KOPT-K1 (cell line): ENCODE measurements around the gene OR2AG1.
A peak's percentile ranks its signal among the peaks of the same experiment; 100 is the strongest.

Source experiments
- H3K27ac ChIP-seq: fragments of 200-600 bp; sonication (generic); 2 replicates; pipeline ENCODE4 v1.5.1; 2016; ENCODE audit warnings: antibody characterized with exemption, mild to moderate bottlenecking, low read depth, low read length; ENCODE audit not compliant: poor library complexity, severe bottlenecking
- H3K36me3 ChIP-seq: fragments of 200-600 bp; sonication (generic); 2 replicates; pipeline ENCODE4 v1.5.1; 2017; ENCODE audit warnings: antibody characterized with exemption, mild to moderate bottlenecking, low read length, moderate library complexity; ENCODE audit not compliant: insufficient read depth
- H3K9me3 ChIP-seq: fragments of 200-600 bp; sonication (generic); 2 replicates; pipeline ENCODE4 v1.5.1; 2017; ENCODE audit warnings: antibody characterized with exemption, low read length, mild to moderate bottlenecking; ENCODE audit not compliant: insufficient read depth, poor library complexity, severe bottlenecking

The OR2AG1 gene

GRCh38 chr11:6782720-6783119, at the start of gene OR2AG1:
Gene OR2AG1, plus strand, starts transcription at chr11:6783020. Its CDS starts 2,018 bp downstream, at chr11:6785038.
- Histone ChIP-seq H3K9me3 (no peaks in the 10 kb centered on the region), H3K36me3 (no peaks in the 10 kb centered on the region), H3K27ac (no peak within 1 kb of the TSS)

DNA sequence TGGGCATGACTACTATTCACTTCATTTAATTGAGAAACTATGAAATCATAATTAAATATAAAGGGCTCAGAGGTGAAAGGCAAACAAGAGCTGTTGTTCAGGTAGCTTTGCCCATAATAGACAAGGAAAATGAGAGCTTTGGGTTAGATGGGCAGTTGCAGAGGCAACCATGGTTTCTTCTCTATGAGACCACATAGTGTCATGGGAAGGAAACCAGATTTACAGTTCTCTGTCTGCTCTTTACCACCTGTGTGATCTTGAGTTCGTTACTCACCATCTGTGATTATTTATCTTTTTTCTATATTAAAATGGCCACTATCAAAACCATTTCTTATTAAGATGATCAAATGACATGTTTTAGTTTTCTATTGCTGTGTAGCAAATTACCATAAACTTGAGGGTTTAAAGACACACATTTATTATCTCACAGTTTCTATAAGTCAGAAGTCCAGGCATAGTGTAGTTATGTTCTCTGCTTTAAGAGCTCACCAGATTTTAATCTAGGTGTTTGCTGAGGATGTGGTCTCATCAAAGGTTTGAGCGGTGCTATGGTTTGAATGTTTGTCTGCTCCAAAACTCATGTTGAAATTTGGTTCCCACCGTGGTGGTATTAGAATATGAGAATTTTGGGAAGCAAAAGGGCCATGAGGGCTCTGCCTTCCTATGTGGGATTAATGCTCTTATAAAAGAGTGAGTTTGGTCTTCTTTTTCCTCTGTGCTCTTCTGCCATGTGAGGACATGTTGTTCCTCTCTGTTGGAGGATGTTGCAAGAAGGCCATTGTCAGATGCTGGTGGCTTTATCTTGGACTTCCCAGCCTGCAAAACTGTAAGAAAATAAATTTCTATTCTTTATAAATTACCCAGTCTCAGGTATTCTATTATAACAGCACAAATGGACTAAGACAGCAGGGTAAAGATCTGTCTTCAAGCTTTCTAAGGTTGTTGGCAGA, 49.2 kb upstream of the OR2AG1 start:
- Histone ChIP-seq H3K27ac (peak overlapping the region; percentile 51), H3K36me3 (no peaks in the 10 kb centered on the region)

GRCh38 chr11:6734616-6735015, 48.2 kb upstream of the OR2AG1 start:
- peak overlapping the region; percentile 51 for H3K27ac ChIP-seq

More for the DNA sequence above, 49.2 kb upstream of the OR2AG1 start:
- H3K9me3 ChIP-seq = no peaks in the 10 kb centered on the region

DNA sequence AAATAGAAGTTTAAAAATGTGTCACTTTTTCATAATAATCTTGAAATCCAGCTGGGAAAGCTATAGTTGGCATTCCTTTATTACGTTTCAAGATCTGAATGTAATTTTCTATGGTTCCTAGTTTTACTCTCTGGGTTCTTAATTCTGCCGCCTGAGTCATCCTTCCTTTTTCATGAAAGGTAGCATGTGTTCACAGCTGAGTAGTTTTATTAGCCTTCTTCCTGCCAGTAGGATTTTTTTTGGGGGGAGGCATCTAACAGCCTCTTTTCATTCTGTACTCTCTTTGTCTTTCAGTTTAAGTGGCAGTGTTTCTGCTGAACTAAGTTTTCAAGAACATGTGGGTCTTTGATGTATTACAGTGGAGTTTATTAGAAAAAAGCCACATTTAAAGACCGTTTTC, 47.5 kb upstream of the OR2AG1 start:
- H3K36me3 ChIP-seq = no peaks in the 10 kb centered on the region
- H3K27ac ChIP-seq = peak overlapping the region; percentile 51
- H3K9me3 ChIP-seq = no peaks in the 10 kb centered on the region

More at GRCh38 chr11:6734616-6735015, 48.2 kb upstream of the OR2AG1 start:
- no peaks in the 10 kb centered on the region for H3K36me3 ChIP-seq
- H3K9me3 ChIP-seq = no peaks in the 10 kb centered on the region

DNA sequence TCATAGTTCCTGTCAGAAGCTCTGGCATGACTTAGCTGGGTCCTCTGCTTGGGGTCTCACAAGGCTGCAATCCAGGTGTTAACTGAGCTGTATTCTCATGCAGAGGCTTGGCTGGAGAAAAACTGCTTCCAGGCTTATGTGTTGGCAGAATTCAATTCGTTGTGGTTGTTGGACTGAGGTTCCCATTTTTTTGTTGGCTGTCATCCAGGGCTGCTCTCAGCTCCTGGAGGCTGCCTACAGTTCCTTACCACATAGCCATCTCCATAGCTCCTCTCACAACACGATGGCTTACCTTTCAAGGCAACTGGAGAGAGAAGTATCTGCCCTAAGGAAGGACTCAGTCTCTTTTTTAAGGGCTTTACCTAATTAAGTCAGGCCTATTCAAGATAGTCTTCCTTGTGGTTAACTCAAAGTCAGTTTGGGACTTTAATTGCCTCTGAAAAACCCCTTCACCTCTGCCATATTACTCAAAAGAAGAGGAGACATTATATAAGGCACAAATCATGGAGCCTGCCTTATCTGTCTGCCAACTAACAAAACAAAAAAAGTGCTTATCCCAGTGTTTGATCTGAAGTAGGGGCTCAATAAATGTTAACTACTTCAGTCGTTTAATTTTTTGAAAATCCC, 46.2 kb upstream of the OR2AG1 start:
- H3K9me3 ChIP-seq = no peaks in the 10 kb centered on the region

GRCh38 chr11:6737872-6738466, 44.9 kb upstream of the OR2AG1 start:
- no peaks in the 10 kb centered on the region for H3K36me3 ChIP-seq
- no peak overlapping the region for H3K27ac ChIP-seq
- no peaks in the 10 kb centered on the region for H3K9me3 ChIP-seq

More for the DNA sequence above, 46.2 kb upstream of the OR2AG1 start:
- Histone ChIP-seq H3K36me3 (no peaks in the 10 kb centered on the region), H3K27ac (no peak overlapping the region)

- H3K27ac ChIP-seq = no peak overlapping the region
- no peaks in the 10 kb centered on the region for H3K36me3 ChIP-seq
- H3K9me3 ChIP-seq = no peaks in the 10 kb centered on the region
Observed at GRCh38 chr11:6738590-6738989, 44.2 kb upstream of the OR2AG1 start.

DNA sequence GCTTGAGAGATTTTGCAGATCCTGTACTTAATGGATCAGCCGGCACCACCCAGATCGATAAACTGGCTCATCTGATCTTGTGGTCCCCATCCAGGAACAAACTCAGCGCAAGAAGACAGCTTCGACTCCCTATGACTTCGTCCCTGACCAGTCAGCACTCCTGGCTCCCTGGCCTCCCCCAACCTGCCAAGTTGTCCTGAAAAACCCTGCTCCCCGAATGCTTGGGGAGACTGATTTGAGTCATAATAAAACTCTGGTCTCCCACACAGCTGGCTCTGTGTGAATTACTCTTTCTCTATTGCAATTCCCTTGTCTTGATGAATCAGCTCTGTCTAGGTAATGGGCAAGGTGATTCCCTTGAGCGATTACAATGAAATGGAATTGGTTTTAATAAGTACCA, 40.6 kb upstream of the OR2AG1 start:
- no peaks in the 10 kb centered on the region for H3K9me3 ChIP-seq
- H3K27ac ChIP-seq = no peak overlapping the region
- H3K36me3 ChIP-seq = no peaks in the 10 kb centered on the region

GRCh38 chr11:6745018-6745417, 37.8 kb upstream of the OR2AG1 start:
- Histone ChIP-seq H3K9me3 (no peaks in the 10 kb centered on the region), H3K27ac (peak overlapping the region; percentile 81), H3K36me3 (no peaks in the 10 kb centered on the region)

DNA sequence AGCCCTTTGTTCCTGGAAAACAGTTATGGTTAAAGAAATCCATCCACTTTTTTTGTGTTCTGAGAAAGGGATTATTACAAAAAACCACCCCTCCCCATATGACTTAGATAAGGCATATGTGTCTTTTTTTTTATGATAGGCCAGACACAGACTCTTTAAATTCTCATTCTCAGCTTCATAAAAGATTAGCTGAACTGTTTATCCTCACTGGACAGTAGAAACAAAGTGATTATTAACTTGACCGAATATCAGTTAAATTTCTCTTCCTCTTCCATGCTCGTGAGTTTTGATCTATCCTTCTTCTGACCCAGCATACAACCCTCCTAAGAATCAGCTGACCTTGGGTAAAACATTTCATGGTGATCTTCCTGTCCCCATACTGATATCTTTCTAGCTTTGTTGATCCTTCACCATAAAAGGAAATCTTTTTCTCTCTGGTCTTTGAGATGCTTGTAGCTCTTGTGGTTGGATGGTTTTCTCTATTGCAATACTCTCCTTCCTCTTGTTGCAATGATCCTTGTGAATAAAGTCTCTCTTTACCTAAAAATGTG, 37.3 kb upstream of the OR2AG1 start:
- Histone ChIP-seq H3K9me3 (no peaks in the 10 kb centered on the region), H3K36me3 (no peaks in the 10 kb centered on the region), H3K27ac (peak overlapping the region; percentile 81)

- Histone ChIP-seq H3K9me3 (no peaks in the 10 kb centered on the region), H3K36me3 (no peaks in the 10 kb centered on the region), H3K27ac (peak overlapping the region; percentile 81)
Observed at GRCh38 chr11:6746086-6746618, 36.7 kb upstream of the OR2AG1 start.

DNA sequence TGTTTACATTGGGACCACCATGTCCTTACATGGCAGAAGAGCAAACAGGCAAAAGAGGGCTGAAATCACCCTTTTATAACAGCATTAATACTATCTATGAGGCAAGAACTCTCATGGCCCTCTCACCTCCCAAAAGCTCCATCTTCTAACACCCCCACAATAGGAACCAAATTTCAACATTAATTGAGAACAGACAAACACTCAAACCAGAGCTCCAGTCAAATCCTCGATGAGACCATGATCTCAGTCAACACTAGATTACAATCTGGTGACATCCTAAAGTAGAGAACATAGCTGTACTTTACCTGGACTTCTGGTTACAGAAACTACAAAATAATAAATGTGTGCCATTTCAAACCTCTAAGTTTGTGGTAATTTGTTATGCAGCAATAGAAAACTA, 36.2 kb upstream of the OR2AG1 start:
- H3K9me3 ChIP-seq = no peaks in the 10 kb centered on the region
- peak overlapping the region; percentile 81 for H3K27ac ChIP-seq
- H3K36me3 ChIP-seq = no peaks in the 10 kb centered on the region

DNA sequence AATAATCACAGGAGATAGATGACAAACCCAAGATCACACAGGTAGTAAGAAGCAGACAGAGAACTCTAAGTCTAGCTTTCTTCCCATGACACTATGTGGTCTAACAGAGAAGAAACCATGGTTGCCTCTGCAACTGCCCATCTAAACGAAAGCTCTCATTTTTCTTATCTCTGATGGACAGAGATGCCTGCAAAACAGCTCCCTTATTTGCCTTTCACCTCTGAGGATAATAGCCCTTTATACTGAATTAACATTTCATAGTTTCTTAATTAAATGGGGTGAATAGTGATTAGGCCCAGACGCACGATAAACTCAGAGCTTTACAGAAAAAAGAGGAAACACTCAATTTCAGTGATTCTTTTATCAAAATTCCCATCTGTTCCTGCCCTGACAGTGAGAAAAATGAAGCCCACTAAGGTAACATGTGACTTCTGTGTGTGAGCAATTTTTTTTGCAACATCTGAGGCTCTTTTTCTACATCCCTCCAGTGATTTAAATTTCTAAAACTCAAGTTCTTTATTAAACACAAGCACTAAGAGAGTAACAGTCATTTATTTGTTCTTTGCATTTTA, 35.6 kb upstream of the OR2AG1 start:
- no peaks in the 10 kb centered on the region for H3K36me3 ChIP-seq
- H3K27ac ChIP-seq = peak overlapping the region; percentile 81

DNA sequence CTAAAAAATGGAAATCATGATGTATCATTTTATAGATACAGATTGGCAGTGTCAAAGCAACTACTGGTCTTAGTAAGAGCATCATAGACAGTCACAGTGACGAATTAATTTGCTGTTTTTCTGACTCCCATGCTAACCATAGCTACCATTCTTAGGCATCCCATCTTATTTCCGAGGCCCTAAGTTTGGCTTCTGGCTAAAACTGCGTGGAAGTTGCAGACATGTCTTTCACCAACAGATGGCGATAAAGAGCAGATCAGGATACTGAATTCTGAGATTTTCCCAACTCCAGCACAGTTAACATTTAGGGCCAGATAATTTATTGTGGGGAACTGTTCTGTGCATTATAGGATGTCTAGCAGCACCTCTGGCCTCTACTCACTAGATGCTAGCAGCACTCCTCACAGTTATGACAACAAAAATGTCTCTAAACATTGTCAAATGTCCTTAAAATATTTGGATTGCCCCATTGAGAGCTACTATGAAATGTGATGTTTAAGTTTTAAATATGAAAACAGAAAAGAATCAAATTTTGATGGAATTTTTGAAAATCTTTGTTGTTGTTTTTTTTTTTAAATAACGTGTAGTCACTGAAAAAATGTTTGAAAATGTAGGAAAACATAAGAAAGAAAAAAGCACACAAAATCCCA, 27.4 kb upstream of the OR2AG1 start:
- H3K27ac ChIP-seq = no peak overlapping the region
- H3K9me3 ChIP-seq = no peaks in the 10 kb centered on the region
- H3K36me3 ChIP-seq = no peaks in the 10 kb centered on the region

More for the DNA sequence above, 35.6 kb upstream of the OR2AG1 start:
- no peaks in the 10 kb centered on the region for H3K9me3 ChIP-seq
